ENCODE results near the gene INPP5A.
A peak's percentile ranks its signal among the peaks of the same experiment; 100 is the strongest.
"Not testable (repeated sequence)": the region's sequence is repeated elsewhere in the genome, so short reads cannot be mapped to it uniquely, and the experiment has no call there.

The INPP5A gene

DNA sequence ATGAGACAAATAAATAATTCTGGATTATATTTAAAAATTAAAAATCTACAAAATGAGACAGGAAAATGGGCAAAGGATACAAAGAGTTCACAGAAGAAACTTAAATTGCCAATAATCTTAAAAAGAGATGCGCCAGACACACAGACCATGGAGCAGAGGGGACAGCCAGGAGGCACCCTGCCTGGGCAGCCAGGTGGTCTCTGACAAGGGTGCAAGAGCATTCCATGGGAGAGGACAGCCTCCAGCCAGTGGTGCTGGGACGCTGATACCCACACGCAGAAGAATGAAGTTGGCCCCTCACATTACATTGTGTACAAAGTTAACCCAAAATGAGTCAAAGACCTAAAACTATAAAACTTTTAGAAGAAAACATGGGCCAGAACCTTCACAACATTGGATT is 142.1 kb downstream of the INPP5A start:
- Histone ChIP-seq H3K9ac (ENCODE audit: low read depth, low read length, poor library complexity) (no peak overlapping the region), H2BK15ac (ENCODE audit: low read length) (no peak overlapping the region), H2AFZ (ENCODE audit: low read length) (no peak overlapping the region), H4K8ac (ENCODE audit: low read depth, low read length) (no peak overlapping the region), H3K4ac (ENCODE audit: low read length) (no peak overlapping the region), H3K27me3 (ENCODE audit: control insufficient read depth in 3 of 3, insufficient read depth in 3 of 3, low read depth in 1 of 3, low read length in 3 of 3) (no peaks in the 10 kb centered on the region), H3K23ac (ENCODE audit: low read depth, low read length, poor library complexity) (no peak overlapping the region), H3K4me1 (ENCODE audit: control insufficient read depth in 2 of 2, insufficient read depth in 1 of 2, low read depth in 1 of 2, low read length in 2 of 2) (peaks cover 3% of the 10 kb centered on the region in 2 donors), H2AK5ac (ENCODE audit: low read depth, low read length) (no peak overlapping the region), H3K4me3 (ENCODE audit: low read length in 2 of 2) (no peak overlapping the region), H3K4me2 (ENCODE audit: insufficient read depth, low read length, poor library complexity, severe bottlenecking) (no peak overlapping the region), H3K18ac (ENCODE audit: low read length) (no peak overlapping the region), H3K14ac (ENCODE audit: low read length) (no peak overlapping the region), H3K36me3 (replicated peaks in 1 of 2; ENCODE audit: control insufficient read depth in 2 of 2, insufficient read depth in 2 of 2, low read length in 2 of 2) (no peaks in the 10 kb centered on the region), H3K79me1 (ENCODE audit: low read depth, low read length) (peaks cover 3% of the 10 kb centered on the region), H2BK5ac (ENCODE audit: low read length) (no peak overlapping the region), H2BK12ac (ENCODE audit: low read length) (no peak overlapping the region), H2BK120ac (ENCODE audit: low read depth, low read length) (no peak overlapping the region), H3K9me3 (replicated peaks in 1 of 2; ENCODE audit: control insufficient read depth in 2 of 2, insufficient read depth in 1 of 2, low read depth in 1 of 2, low read length in 2 of 2) (peaks cover 6 to 11% of the 10 kb centered on the region in 2 donors), H3K27ac (replicated peaks; ENCODE audit: low read length) (no peak overlapping the region), H4K91ac (ENCODE audit: low read depth, low read length, poor library complexity) (no peak overlapping the region)
- no peak for DNase-seq (ENCODE audit: low spot score)
- WGBS, 2 donors (ENCODE audit: extremely low coverage in 2 of 2, insufficient read length in 2 of 2, insufficient replicate concordance in 1 of 2) = no CpG with 5 or more reads among the region's 3 CpGs

DNA sequence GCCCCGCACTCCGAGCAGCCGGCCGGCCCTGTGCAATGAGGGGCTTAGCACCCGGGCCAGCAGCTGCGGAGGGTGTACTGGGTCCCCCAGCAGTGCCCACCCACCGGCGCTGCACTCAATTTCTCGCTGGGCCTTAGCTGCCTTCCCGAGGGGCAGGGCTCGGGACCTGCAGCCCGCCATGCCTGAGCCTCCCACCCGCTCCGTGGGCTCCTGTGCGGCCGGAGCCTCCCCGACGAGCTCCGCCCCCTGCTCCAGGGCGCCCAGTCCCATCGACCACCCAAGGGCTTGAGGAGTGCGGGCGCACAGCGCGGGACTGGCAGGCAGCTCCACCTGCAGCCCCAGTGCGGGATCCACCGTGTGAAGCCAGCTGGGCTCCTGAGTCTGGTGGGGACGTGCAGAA is 143.2 kb downstream of the INPP5A start:
- no CpG with 5 or more reads among the region's 28 CpGs for WGBS, 2 donors (ENCODE audit: extremely low coverage in 2 of 2, insufficient read length in 2 of 2, insufficient replicate concordance in 1 of 2)
- H3K4ac ChIP-seq (ENCODE audit: low read length); H3K18ac ChIP-seq (ENCODE audit: low read length); H3K36me3 ChIP-seq (replicated peaks in 1 of 2; ENCODE audit: control insufficient read depth in 2 of 2, insufficient read depth in 2 of 2, low read length in 2 of 2); H2BK5ac ChIP-seq (ENCODE audit: low read length); H2AFZ ChIP-seq (ENCODE audit: low read length); H3K79me1 ChIP-seq (ENCODE audit: low read depth, low read length); H3K4me3 ChIP-seq (ENCODE audit: low read length in 2 of 2); H2BK120ac ChIP-seq (ENCODE audit: low read depth, low read length); H3K27me3 ChIP-seq (ENCODE audit: control insufficient read depth in 3 of 3, insufficient read depth in 3 of 3, low read depth in 1 of 3, low read length in 3 of 3); H3K4me2 ChIP-seq (ENCODE audit: insufficient read depth, low read length, poor library complexity, severe bottlenecking); H2AK5ac ChIP-seq (ENCODE audit: low read depth, low read length); DNase-seq (ENCODE audit: low spot score); H4K8ac ChIP-seq (ENCODE audit: low read depth, low read length); H4K91ac ChIP-seq (ENCODE audit: low read depth, low read length, poor library complexity); H3K23ac ChIP-seq (ENCODE audit: low read depth, low read length, poor library complexity); H3K14ac ChIP-seq (ENCODE audit: low read length); H2BK12ac ChIP-seq (ENCODE audit: low read length); H3K27ac ChIP-seq (replicated peaks; ENCODE audit: low read length); H3K9ac ChIP-seq (ENCODE audit: low read depth, low read length, poor library complexity); H2BK15ac ChIP-seq (ENCODE audit: low read length): not testable (repeated sequence)
- peaks cover 10 to 12% of the 10 kb centered on the region in 2 donors for H3K4me1 ChIP-seq (ENCODE audit: control insufficient read depth in 2 of 2, insufficient read depth in 1 of 2, low read depth in 1 of 2, low read length in 2 of 2)
- H3K9me3 ChIP-seq (replicated peaks in 1 of 2; ENCODE audit: control insufficient read depth in 2 of 2, insufficient read depth in 1 of 2, low read depth in 1 of 2, low read length in 2 of 2) = peaks cover 6 to 11% of the 10 kb centered on the region in 2 donors

DNA sequence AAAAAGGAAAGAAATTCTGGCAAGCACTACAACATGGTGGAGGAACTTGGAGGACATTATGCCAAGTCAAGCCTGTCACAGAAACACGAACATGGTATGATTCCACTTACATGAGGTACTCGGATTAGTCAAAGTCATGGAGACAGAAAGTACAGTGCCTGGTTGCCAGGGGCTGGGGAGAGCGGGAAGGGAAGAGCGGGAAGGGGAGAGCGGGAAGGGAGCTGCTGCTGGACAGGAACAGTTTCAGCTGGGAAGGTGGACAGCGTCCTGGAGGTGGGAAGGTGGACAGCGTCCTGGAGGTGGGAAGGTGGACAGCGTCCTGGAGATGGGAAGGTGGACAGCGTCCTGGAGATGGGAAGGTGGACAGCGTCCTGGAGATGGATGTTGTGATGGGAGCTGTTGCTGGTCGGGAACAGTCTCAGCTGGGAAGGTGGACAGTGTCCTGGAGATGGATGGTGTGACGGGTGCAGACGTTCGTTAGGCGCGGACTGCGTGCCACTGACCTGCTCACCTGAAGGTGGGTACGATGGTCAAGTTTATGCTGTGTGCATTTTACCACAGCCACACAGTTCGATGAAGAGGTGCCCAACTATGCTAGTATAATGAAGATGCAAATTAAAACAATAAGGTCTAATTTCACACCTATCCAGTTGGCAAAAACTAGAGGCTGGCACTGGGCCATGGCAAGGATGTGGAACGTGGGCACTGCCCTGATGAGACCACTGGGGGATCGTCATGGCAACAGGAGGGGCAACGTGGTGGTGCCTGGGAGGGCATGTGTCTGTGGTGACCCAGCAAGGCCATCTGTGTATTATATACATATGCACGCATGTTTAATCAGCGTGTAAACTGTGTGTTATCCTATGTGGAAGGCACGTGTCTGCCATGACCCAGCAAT is 144.5 kb downstream of the INPP5A start:
- H2BK120ac ChIP-seq (ENCODE audit: low read depth, low read length) = no peak overlapping the region

GRCh38 chr10:132684164-132684891 is 146.7 kb downstream of the INPP5A start:
- no peaks in the 10 kb centered on the region for H3K36me3 ChIP-seq (replicated peaks in 1 of 2; ENCODE audit: control insufficient read depth in 2 of 2, insufficient read depth in 2 of 2, low read length in 2 of 2)
- H3K27ac ChIP-seq (replicated peaks; ENCODE audit: low read length) = no peak overlapping the region
- no peak overlapping the region for H2AFZ ChIP-seq (ENCODE audit: low read length)
- H2BK5ac ChIP-seq (ENCODE audit: low read length) = no peak overlapping the region
- no peaks in the 10 kb centered on the region for H3K27me3 ChIP-seq (ENCODE audit: control insufficient read depth in 3 of 3, insufficient read depth in 3 of 3, low read depth in 1 of 3, low read length in 3 of 3)
- no peak overlapping the region for H3K14ac ChIP-seq (ENCODE audit: low read length)
- WGBS, 2 donors (ENCODE audit: extremely low coverage in 2 of 2, insufficient read length in 2 of 2, insufficient replicate concordance in 1 of 2) = no CpG with 5 or more reads among the region's 12 CpGs
- H2BK15ac ChIP-seq (ENCODE audit: low read length) = no peak overlapping the region
- peak overlapping the region; percentile 22 for H4K91ac ChIP-seq (ENCODE audit: low read depth, low read length, poor library complexity)
- no peak overlapping the region for H3K4me3 ChIP-seq (ENCODE audit: low read length in 2 of 2)
- H2BK12ac ChIP-seq (ENCODE audit: low read length) = no peak overlapping the region
- DNase-seq (ENCODE audit: low spot score) = no peak
- H4K8ac ChIP-seq (ENCODE audit: low read depth, low read length) = no peak overlapping the region
- no peak overlapping the region for H3K23ac ChIP-seq (ENCODE audit: low read depth, low read length, poor library complexity)
- peaks cover 18 to 23% of the 10 kb centered on the region in 2 donors for H3K4me1 ChIP-seq (ENCODE audit: control insufficient read depth in 2 of 2, insufficient read depth in 1 of 2, low read depth in 1 of 2, low read length in 2 of 2)
- H3K9me3 ChIP-seq (replicated peaks in 1 of 2; ENCODE audit: control insufficient read depth in 2 of 2, insufficient read depth in 1 of 2, low read depth in 1 of 2, low read length in 2 of 2) = peaks cover 3 to 6% of the 10 kb centered on the region in 2 donors
- H2AK5ac ChIP-seq (ENCODE audit: low read depth, low read length) = no peak overlapping the region
- H3K79me1 ChIP-seq (ENCODE audit: low read depth, low read length) = peaks cover 3% of the 10 kb centered on the region
- H3K4ac ChIP-seq (ENCODE audit: low read length) = no peak overlapping the region
- H3K18ac ChIP-seq (ENCODE audit: low read length) = peak overlapping the region; percentile 44
- no peak overlapping the region for H3K9ac ChIP-seq (ENCODE audit: low read depth, low read length, poor library complexity)
- no peak overlapping the region for H2BK120ac ChIP-seq (ENCODE audit: low read depth, low read length)
- no peak overlapping the region for H3K4me2 ChIP-seq (ENCODE audit: insufficient read depth, low read length, poor library complexity, severe bottlenecking)

More for the DNA sequence above, 144.5 kb downstream of the INPP5A start:
- no peak overlapping the region for H2AK5ac ChIP-seq (ENCODE audit: low read depth, low read length)
- no peaks in the 10 kb centered on the region for H3K27me3 ChIP-seq (ENCODE audit: control insufficient read depth in 3 of 3, insufficient read depth in 3 of 3, low read depth in 1 of 3, low read length in 3 of 3)
- no peak overlapping the region for H2AFZ ChIP-seq (ENCODE audit: low read length)
- WGBS, 2 donors (ENCODE audit: extremely low coverage in 2 of 2, insufficient read length in 2 of 2, insufficient replicate concordance in 1 of 2) = no CpG with 5 or more reads among the region's 25 CpGs
- no peak overlapping the region for H2BK15ac ChIP-seq (ENCODE audit: low read length)
- peaks cover 6% of the 10 kb centered on the region for H3K79me1 ChIP-seq (ENCODE audit: low read depth, low read length)
- H3K4me1 ChIP-seq (ENCODE audit: control insufficient read depth in 2 of 2, insufficient read depth in 1 of 2, low read depth in 1 of 2, low read length in 2 of 2) = peaks cover 12 to 16% of the 10 kb centered on the region in 2 donors
- H2BK12ac ChIP-seq (ENCODE audit: low read length) = no peak overlapping the region
- H4K8ac ChIP-seq (ENCODE audit: low read depth, low read length) = no peak overlapping the region
- H3K4ac ChIP-seq (ENCODE audit: low read length) = no peak overlapping the region
- H3K18ac ChIP-seq (ENCODE audit: low read length) = no peak overlapping the region
- H3K9me3 ChIP-seq (replicated peaks in 1 of 2; ENCODE audit: control insufficient read depth in 2 of 2, insufficient read depth in 1 of 2, low read depth in 1 of 2, low read length in 2 of 2) = peaks cover 6 to 11% of the 10 kb centered on the region in 2 donors
- peak overlapping the region in 1 of 2 donors; percentile 20 for H3K4me3 ChIP-seq (ENCODE audit: low read length in 2 of 2)
- H3K14ac ChIP-seq (ENCODE audit: low read length) = no peak overlapping the region
- no peak for DNase-seq (ENCODE audit: low spot score)
- no peak overlapping the region for H4K91ac ChIP-seq (ENCODE audit: low read depth, low read length, poor library complexity)
- no peak overlapping the region for H3K23ac ChIP-seq (ENCODE audit: low read depth, low read length, poor library complexity)
- H3K9ac ChIP-seq (ENCODE audit: low read depth, low read length, poor library complexity) = peak overlapping the region; percentile 12
- H3K36me3 ChIP-seq (replicated peaks in 1 of 2; ENCODE audit: control insufficient read depth in 2 of 2, insufficient read depth in 2 of 2, low read length in 2 of 2) = no peaks in the 10 kb centered on the region
- no peak overlapping the region for H3K27ac ChIP-seq (replicated peaks; ENCODE audit: low read length)
- no peak overlapping the region for H3K4me2 ChIP-seq (ENCODE audit: insufficient read depth, low read length, poor library complexity, severe bottlenecking)
- no peak overlapping the region for H2BK5ac ChIP-seq (ENCODE audit: low read length)

Data from neuronal stem cell (in vitro differentiated cells).